B cell (primary cell): Measurements from ENCODE around the gene LIN54. TPM values are rescaled to one million over a fixed set of nuclear protein-coding genes. Genes with fewer than 3 reads are reported as not detected.

Source experiments
- ATAC-seq: fragments of 200-7000 bp; cut with Tn5 transposase; one replicate; pipeline ENCODE4 v1.10.0; 2021; ENCODE audit warnings: low read depth, mild to moderate bottlenecking, moderate number of reproducible peaks, moderate library complexity
- CTCF ChIA-PET: fragments of 350-600 bp; sonication (Branson Sonifier 250); formaldehyde crosslinking; loops from one replicate; lab custom pipeline; 2021; ENCODE audit warnings: antibody characterized with exemption, inconsistent platforms; lab: Charles Lee
- POLR2A ChIA-PET: fragments of 350-600 bp; sonication (Branson Sonifier 250); formaldehyde crosslinking; loops from one replicate; lab custom pipeline; 2021; ENCODE audit warnings: antibody characterized with exemption; lab: Charles Lee
- DNase-seq: peaks from one replicate; pipeline ENCODE4 v3.0.0; 2013
- H2AFZ ChIP-seq: 2 replicates; pipeline ENCODE4 v1.6.1; 2012; ENCODE audit warnings: mild to moderate bottlenecking, low read depth, low read length; ENCODE audit not compliant: insufficient read depth, poor library complexity, severe bottlenecking
- H3K27ac ChIP-seq, 2 donors: 1 replicate in 1 of 2; 2 replicates in 1 of 2; pipeline ENCODE4 v1.5.1; 2012 to 2013; ENCODE audit warnings: low read length in 2 of 2, mild to moderate bottlenecking in 2 of 2, moderate library complexity in 1 of 2
- H3K27me3 ChIP-seq, 4 experiments: fragments of 200-600 bp in 1 of 4; sonication (generic) in 1 of 4; replicated peaks in 1 of 4; 1 replicate in 2 of 4; 2 replicates in 2 of 4; pipeline versions ENCODE4 v1.6.1 to v1.7.0; 2013 to 2016; ENCODE audit warnings: low read length in 3 of 4, mild to moderate bottlenecking in 2 of 4, mixed read lengths in 1 of 4, moderate library complexity in 1 of 4; ENCODE audit not compliant: insufficient read depth in 4 of 4, control insufficient read depth in 3 of 4; ENCODE audit errors: control extremely low read depth in 1 of 4
- H3K36me3 ChIP-seq, 2 experiments: replicated peaks in 1 of 2; 1 replicate in 1 of 2; 2 replicates in 1 of 2; pipeline versions ENCODE4 v1.6.1 to v1.7.1; 2013; ENCODE audit warnings: low read length in 1 of 2; ENCODE audit not compliant: insufficient read depth in 2 of 2, control insufficient read depth in 1 of 2; ENCODE audit errors: control extremely low read depth in 1 of 2, extremely low read depth in 1 of 2
- H3K4me1 ChIP-seq, 2 donors: fragments of 200-600 bp in 1 of 2; sonication (generic) in 1 of 2; 1 replicate in 1 of 2; 2 replicates in 1 of 2; pipeline versions ENCODE4 v1.5.1 to v1.6.1; 2013 to 2017; ENCODE audit warnings: low read length in 2 of 2; ENCODE audit not compliant: control insufficient read depth in 2 of 2, insufficient read depth in 2 of 2
- H3K4me2 ChIP-seq: replicated peaks from 2 replicates; pipeline ENCODE3; 2012; ENCODE audit warnings: mild to moderate bottlenecking, low read depth, low read length; ENCODE audit not compliant: poor library complexity, severe bottlenecking
- H3K4me3 ChIP-seq, 5 experiments: fragments of 200-600 bp in 1 of 5; sonication (generic) in 1 of 5; 1 replicate in 3 of 5; 2 replicates in 2 of 5; pipeline versions ENCODE4 v1.5.1 to v1.7.0; 2011 to 2016; ENCODE audit warnings: low read length in 4 of 5, mild to moderate bottlenecking in 4 of 5, low read depth in 2 of 5, control low read depth in 1 of 5, moderate library complexity in 1 of 5; ENCODE audit not compliant: insufficient read depth in 1 of 5; ENCODE audit errors: control extremely low read depth in 1 of 5, extremely low read depth in 1 of 5
- H3K79me2 ChIP-seq: fragments of 200-600 bp; sonication (generic); one replicate; pipeline ENCODE4 v1.6.0; 2016; ENCODE audit warnings: low read length; ENCODE audit not compliant: control insufficient read depth, insufficient read depth
- H3K9ac ChIP-seq: fragments of 200-600 bp; sonication (generic); 2 replicates; pipeline ENCODE4 v1.6.1; 2017; ENCODE audit warnings: mild to moderate bottlenecking, low read length, moderate library complexity
- H3K9me3 ChIP-seq, 3 donors: one replicate each; pipeline versions ENCODE4 v1.6.1 to v1.7.1; 2013; ENCODE audit warnings: low read length in 2 of 3; ENCODE audit not compliant: control insufficient read depth in 2 of 3, insufficient read depth in 1 of 3; ENCODE audit errors: control extremely low read depth in 1 of 3
- H4K20me1 ChIP-seq: 2 replicates; pipeline ENCODE4 v1.6.0; 2012; ENCODE audit warnings: mild to moderate bottlenecking, low read length; ENCODE audit not compliant: insufficient read depth, control insufficient read depth, poor library complexity, severe bottlenecking
- H3K27ac Mint-ChIP-seq: one replicate; pipeline ENCODE4 v1.8.0; 2021; ENCODE audit warnings: mixed read lengths
- H3K27me3 Mint-ChIP-seq: one replicate; pipeline ENCODE4 v1.8.0; 2021; ENCODE audit warnings: mixed read lengths
- H3K4me1 Mint-ChIP-seq: one replicate; pipeline ENCODE4 v1.8.0; 2021; ENCODE audit warnings: mixed read lengths
- H3K4me3 Mint-ChIP-seq: one replicate; pipeline ENCODE4 v1.8.0; 2021; ENCODE audit warnings: mixed read lengths
- H3K9me3 Mint-ChIP-seq: one replicate; pipeline ENCODE4 v1.8.0; 2022; ENCODE audit warnings: mixed read lengths; ENCODE audit not compliant: insufficient read depth
- EZH2 ChIP-seq: IDR thresholded peaks from 2 replicates; pipeline ENCODE4 v1.6.1; 2012; ENCODE audit warnings: borderline replicate concordance, low read depth, mild to moderate bottlenecking, moderate library complexity, low read length; ENCODE audit not compliant: insufficient read depth, poor library complexity, severe bottlenecking
- WGBS: methylation state at CpG from one replicate; pipeline ENCODE4 v1.1.5; 2013; ENCODE audit warnings: missing lambda C conversion rate; ENCODE audit not compliant: insufficient coverage; 5-methylcytosine and 5-hydroxymethylcytosine counted together
- intact Hi-C: fragments of 100-400 bp; cut with micrococcal nuclease; formaldehyde crosslinking; loops from one replicate; pipeline ENCODE4 v1.10.0; 2022
- polyA plus RNA-seq: library from polyadenylated mRNA; depleted of rRNA; stranded (reverse); fragments of >200 nt; gene quantifications from 2 replicates; pipeline ENCODE4 v1.2.3, GENCODE V29; 2012
- total RNA-seq, 2 donors: library from RNA; stranded (reverse); fragments of 120-200 nt in 1 of 2; gene quantifications; 1 replicate in 1 of 2; 2 replicates in 1 of 2; pipeline versions ENCODE4 v1.2.3 to v1.2.4, GENCODE V29; 2013 to 2022
- TF ChIP-seq, protein P1 (sequence below): fragments of 200-600 bp; IDR thresholded peaks from one replicate; pipeline ENCODE4 v1.8.0; 2022; ENCODE audit warnings: antibody characterized with exemption, mild to moderate bottlenecking

LIN54 gene
- total and polyA plus RNA-seq, 2 donors (not counting 1 experiment from before 2014, with no cell fraction given) = 3.8 to 19.2 TPM

DNA sequence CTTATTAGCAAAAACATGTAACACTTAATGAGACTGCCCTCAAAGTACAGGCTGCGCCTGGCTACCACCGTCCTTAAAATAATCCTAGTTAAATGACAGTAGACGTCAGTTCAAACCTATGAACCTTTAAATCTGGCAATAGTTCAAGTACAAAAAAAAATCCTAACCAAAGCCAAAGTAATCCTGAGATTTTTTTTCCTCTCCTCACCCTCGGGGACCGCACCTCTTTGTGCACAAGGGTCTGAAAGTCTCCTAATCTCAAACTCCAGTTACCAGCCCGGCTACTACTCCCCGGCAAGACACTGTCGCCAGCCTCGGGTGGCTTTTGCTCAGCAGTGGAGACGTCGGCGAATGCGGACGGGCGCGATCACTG lies 120.1 kb downstream of the LIN54 start:
- ATAC-seq (no peak), DNase-seq (no peak)
- Histone ChIP-seq H4K20me1 (peaks cover 20% of the 10 kb centered on the region), H3K79me2 (peaks cover 54% of the 10 kb centered on the region), H3K9ac (peak overlapping the region; percentile 79), H3K4me2 (peak overlapping the region; percentile 80), H2AFZ (peak overlapping the region; percentile 82), H3K27me3 (no peaks in the 10 kb centered on the region), H3K4me1 (peaks cover 17 to 18% of the 10 kb centered on the region in 2 donors), H3K36me3 (peaks cover 12 to 16% of the 10 kb centered on the region in 2 experiments), H3K27ac (peak overlapping the region; percentile 87 to 93), H3K9me3 (no peaks in the 10 kb centered on the region), H3K4me3 (peak overlapping the region; percentile 76 to 94 (median 85))
- H3K4me1 Mint-ChIP-seq = peaks cover 41% of the 10 kb centered on the region
- intact Hi-C loops = loop anchor here (2.0 to 10.0 kb wide), 2 partner anchors 564 to 594 kb away; partner anchors contain the start of genes ABRAXAS1 and HELQ
- H3K27ac Mint-ChIP-seq = peak overlapping the region; percentile 97
- H3K4me3 Mint-ChIP-seq = peak overlapping the region; percentile 92
- H3K9me3 Mint-ChIP-seq = no peaks in the 10 kb centered on the region
- TF ChIP-seq, protein P1, sequence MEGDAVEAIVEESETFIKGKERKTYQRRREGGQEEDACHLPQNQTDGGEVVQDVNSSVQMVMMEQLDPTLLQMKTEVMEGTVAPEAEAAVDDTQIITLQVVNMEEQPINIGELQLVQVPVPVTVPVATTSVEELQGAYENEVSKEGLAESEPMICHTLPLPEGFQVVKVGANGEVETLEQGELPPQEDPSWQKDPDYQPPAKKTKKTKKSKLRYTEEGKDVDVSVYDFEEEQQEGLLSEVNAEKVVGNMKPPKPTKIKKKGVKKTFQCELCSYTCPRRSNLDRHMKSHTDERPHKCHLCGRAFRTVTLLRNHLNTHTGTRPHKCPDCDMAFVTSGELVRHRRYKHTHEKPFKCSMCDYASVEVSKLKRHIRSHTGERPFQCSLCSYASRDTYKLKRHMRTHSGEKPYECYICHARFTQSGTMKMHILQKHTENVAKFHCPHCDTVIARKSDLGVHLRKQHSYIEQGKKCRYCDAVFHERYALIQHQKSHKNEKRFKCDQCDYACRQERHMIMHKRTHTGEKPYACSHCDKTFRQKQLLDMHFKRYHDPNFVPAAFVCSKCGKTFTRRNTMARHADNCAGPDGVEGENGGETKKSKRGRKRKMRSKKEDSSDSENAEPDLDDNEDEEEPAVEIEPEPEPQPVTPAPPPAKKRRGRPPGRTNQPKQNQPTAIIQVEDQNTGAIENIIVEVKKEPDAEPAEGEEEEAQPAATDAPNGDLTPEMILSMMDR = no peak
- TF ChIP-seq EZH2 = no peak
- POLR2A ChIA-PET = interaction anchor here (0.9 to 1.5 kb wide), 2 partner anchors 10 to 461 kb away, joined by 5 read pairs; partner anchors contain the start of gene THAP9
- CTCF ChIA-PET = no interaction called here
- no peaks in the 10 kb centered on the region for H3K27me3 Mint-ChIP-seq
- 1% methylated on average over 16 of the region's 16 CpGs for WGBS

DNA sequence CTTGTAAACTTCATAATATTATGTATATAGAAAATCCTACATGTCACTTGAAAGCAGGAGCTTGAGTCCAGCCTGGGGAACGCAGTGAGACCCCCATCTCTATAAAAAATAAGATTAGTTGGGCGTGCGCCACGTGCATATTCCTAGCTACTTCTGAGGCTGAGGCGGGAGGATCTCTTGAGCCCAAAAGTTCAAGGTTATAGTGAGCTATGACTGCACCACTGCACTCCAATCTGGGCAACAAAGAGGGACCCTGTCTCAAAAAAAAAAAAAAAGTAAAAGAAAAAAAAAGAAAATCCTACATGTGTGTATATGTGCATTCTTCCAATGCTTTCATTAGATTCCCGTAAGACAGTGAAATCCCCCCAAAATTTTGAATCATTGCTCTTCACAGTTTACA lies 121.3 kb downstream of the LIN54 start:
- Histone ChIP-seq H3K4me1 (peaks cover 17 to 18% of the 10 kb centered on the region in 2 donors), H3K27me3 (no peaks in the 10 kb centered on the region), H3K9ac (no peak overlapping the region), H3K4me2 (peak overlapping the region; percentile 80), H3K79me2 (peaks cover 61% of the 10 kb centered on the region), H3K9me3 (no peaks in the 10 kb centered on the region), H4K20me1 (peaks cover 25% of the 10 kb centered on the region), H3K36me3 (peaks cover 9 to 11% of the 10 kb centered on the region in 2 experiments), H3K27ac (no peak overlapping the region), H2AFZ (no peak overlapping the region), H3K4me3 (peak overlapping the region in 1 of 5 experiments; percentile 90)
- intact Hi-C loops = no loop called here
- H3K4me1 Mint-ChIP-seq = peaks cover 47% of the 10 kb centered on the region
- ATAC-seq (no peak), DNase-seq (no peak)
- H3K27ac Mint-ChIP-seq = no peak overlapping the region
- ChIA-PET CTCF (interaction anchor here (1.5 kb wide), 1 partner anchor 146 kb away, joined by 3 read pairs; the partner anchor contains the start of gene COPS4), POLR2A (interaction anchor here (0.9 kb wide), 1 partner anchor 460 kb away, joined by 5 read pairs; no protein-coding TSS in a partner anchor)
- no peak for TF ChIP-seq EZH2
- no peak overlapping the region for H3K4me3 Mint-ChIP-seq
- no peaks in the 10 kb centered on the region for H3K9me3 Mint-ChIP-seq
- H3K27me3 Mint-ChIP-seq = no peaks in the 10 kb centered on the region
- no CpG with 5 or more reads among the region's 6 CpGs for WGBS
